SK-N-SH (cell line): ENCODE results near the gene HESX1. TPM values are rescaled to one million over a fixed set of nuclear protein-coding genes. Genes with fewer than 3 reads are reported as not detected.

ENCODE experiments used
- CTCF ChIA-PET: fragments of 300-600, 350-600 bp; formaldehyde crosslinking; extraction: SDS; loops from one replicate; lab custom pipeline; 2021; lab: Yijun Ruan, JAX
- POLR2A ChIA-PET: fragments of 350-600 bp; sonication (Branson Sonifier 250); formaldehyde crosslinking; extraction: SDS; loops from one replicate; lab custom pipeline; 2020; ENCODE audit warnings: antibody characterized with exemption, inconsistent platforms; lab: Yijun Ruan, JAX
- DNase-seq: peaks from one replicate; pipeline ENCODE4 v3.0.0; 2012
- H2AFZ ChIP-seq: fragments of 200-600 bp; sonication (generic); 2 replicates; pipeline ENCODE4 v1.8.1; 2016; ENCODE audit warnings: antibody characterized with exemption, mild to moderate bottlenecking, low read depth
- H3F3A ChIP-seq: fragments of 200-600 bp; sonication (generic); replicated peaks from 2 replicates; pipeline ENCODE3; 2016; ENCODE audit warnings: antibody characterized with exemption, mild to moderate bottlenecking; ENCODE audit not compliant: insufficient read depth
- H3K27ac ChIP-seq, 2 experiments: fragments of 200-500 bp in 1 of 2; fragments of 200-600 bp in 1 of 2; sonication (Bioruptor generic) in 1 of 2; sonication (generic), shearing (Covaris generic) in 1 of 2; 2 replicates each; pipeline versions ENCODE4 v1.5.1 to v1.6.1; 2014 to 2016; ENCODE audit warnings: low read depth in 2 of 2, inconsistent platforms in 1 of 2, low read length in 1 of 2, mild to moderate bottlenecking in 1 of 2, mixed read lengths in 1 of 2
- H3K27me3 ChIP-seq: fragments of 200-600 bp; sonication (generic), shearing (Covaris generic); 2 replicates; pipeline ENCODE4 v1.6.1; 2016; ENCODE audit warnings: mixed run types; ENCODE audit not compliant: insufficient read depth
- H3K36me3 ChIP-seq, 2 experiments: fragments of 200-500 bp in 1 of 2; fragments of 200-600 bp in 1 of 2; sonication (Bioruptor generic) in 1 of 2; sonication (generic) in 1 of 2; replicated peaks in 1 of 2; 2 replicates each; pipeline versions ENCODE3 to v1.5.1; 2014 to 2016; ENCODE audit warnings: low read length in 1 of 2, mild to moderate bottlenecking in 1 of 2; ENCODE audit not compliant: insufficient read depth in 2 of 2, control insufficient read depth in 1 of 2
- H3K4me1 ChIP-seq, 2 experiments: fragments of 200-500 bp in 1 of 2; fragments of 200-600 bp in 1 of 2; sonication (Bioruptor generic) in 1 of 2; sonication (generic), shearing (Covaris generic) in 1 of 2; 2 replicates each; pipeline versions ENCODE4 v1.5.1 to v1.6.1; 2014 to 2016; ENCODE audit warnings: low read depth in 1 of 2, low read length in 1 of 2, mixed run types in 1 of 2; ENCODE audit not compliant: insufficient read depth in 2 of 2, control insufficient read depth in 1 of 2
- H3K4me2 ChIP-seq: fragments of 200-600 bp; sonication (generic), shearing (Covaris generic); 2 replicates; pipeline ENCODE4 v1.6.1; 2017; ENCODE audit warnings: mixed run types
- H3K4me3 ChIP-seq, 2 experiments: fragments of 200-500 bp in 1 of 2; fragments of 200-600 bp in 1 of 2; sonication (Bioruptor generic) in 1 of 2; sonication (generic), shearing (Covaris generic) in 1 of 2; 2 replicates each; pipeline versions ENCODE4 v1.5.1 to v1.8.1; 2014 to 2016; ENCODE audit warnings: low read depth in 2 of 2, inconsistent platforms in 1 of 2, low read length in 1 of 2, mild to moderate bottlenecking in 1 of 2, mixed read lengths in 1 of 2, moderate library complexity in 1 of 2
- H3K79me2 ChIP-seq: fragments of 200-600 bp; sonication (generic); 2 replicates; pipeline ENCODE4 v1.8.1; 2017; ENCODE audit warnings: mild to moderate bottlenecking; ENCODE audit not compliant: insufficient read depth
- H3K9ac ChIP-seq: fragments of 200-600 bp; sonication (generic); 2 replicates; pipeline ENCODE4 v1.6.1; 2017; ENCODE audit warnings: mixed run types
- H3K9me2 ChIP-seq: fragments of 200-600 bp; sonication (generic); 2 replicates; pipeline ENCODE4 v1.6.1; 2017; ENCODE audit warnings: mixed run types
- H3K9me3 ChIP-seq: fragments of 200-600 bp; sonication (generic); 2 replicates; pipeline ENCODE4 v1.6.1; 2017; ENCODE audit warnings: mixed run types, mild to moderate bottlenecking, moderate library complexity
- H4K20me1 ChIP-seq: fragments of 200-600 bp; sonication (generic); 2 replicates; pipeline ENCODE4 v1.6.1; 2017; ENCODE audit warnings: mild to moderate bottlenecking, mixed run types; ENCODE audit not compliant: insufficient read depth
- CHD2 ChIP-seq: fragments of 150-350 bp; IDR thresholded peaks from 2 replicates; pipeline ENCODE4 v1.6.1; 2018; ENCODE audit warnings: low read length; ENCODE audit not compliant: partially characterized antibody
- ELF1 ChIP-seq: IDR thresholded peaks from 2 replicates; pipeline ENCODE4 v1.4.0; 2012
- EP300 ChIP-seq, 2 experiments: IDR thresholded peaks; 2 replicates each; pipeline versions ENCODE4 v1.4.0 to v1.6.1; 2012; ENCODE audit warnings: borderline replicate concordance in 1 of 2, low read depth in 1 of 2, low read length in 1 of 2
- FOSL2 ChIP-seq: IDR thresholded peaks from 2 replicates; pipeline ENCODE4 v1.4.0; 2012; ENCODE audit warnings: low read depth, mild to moderate bottlenecking, moderate library complexity, borderline replicate concordance
- FOXJ3 ChIP-seq: sonication (generic); formaldehyde crosslinking; IDR thresholded peaks from 2 replicates; pipeline ENCODE4 v1.5.1; 2020; ENCODE audit warnings: mild to moderate bottlenecking, missing genetic modification reagents
- FOXM1 ChIP-seq: IDR thresholded peaks from 2 replicates; pipeline ENCODE4 v1.4.0; 2012; ENCODE audit warnings: low read depth, mild to moderate bottlenecking
- GABPA ChIP-seq: IDR thresholded peaks from 2 replicates; pipeline ENCODE4 v1.4.0; 2012; ENCODE audit warnings: low read depth, mild to moderate bottlenecking
- GATA2 ChIP-seq: sonication (generic); formaldehyde crosslinking; IDR thresholded peaks from 2 replicates; pipeline ENCODE4 v1.5.0; 2020; ENCODE audit warnings: mild to moderate bottlenecking, missing genetic modification reagents
- IRF3 ChIP-seq: fragments of 150-350 bp; IDR thresholded peaks from 2 replicates; pipeline ENCODE4 v1.6.1; 2016; ENCODE audit warnings: mild to moderate bottlenecking, low read depth, low read length
- JUND ChIP-seq: IDR thresholded peaks from 2 replicates; pipeline ENCODE4 v1.4.0; 2012
- MAX ChIP-seq: IDR thresholded peaks from 2 replicates; pipeline ENCODE4 v1.4.0; 2012; ENCODE audit warnings: low read depth
- MEF2A ChIP-seq: IDR thresholded peaks from 2 replicates; pipeline ENCODE4 v1.4.0; 2012; ENCODE audit warnings: low read depth, borderline replicate concordance
- MXI1 ChIP-seq: IDR thresholded peaks from 2 replicates; pipeline ENCODE4 v1.6.1; 2012; ENCODE audit warnings: mild to moderate bottlenecking, low read depth, low read length, improper control_type of control experiment
- NFIC ChIP-seq: IDR thresholded peaks from 2 replicates; pipeline ENCODE4 v1.4.0; 2012; ENCODE audit warnings: borderline replicate concordance
- NRF1 ChIP-seq: IDR thresholded peaks from 2 replicates; pipeline ENCODE4 v1.6.1; 2012; ENCODE audit warnings: low read depth, mild to moderate bottlenecking, low read length
- PBX3 ChIP-seq: IDR thresholded peaks from 2 replicates; pipeline ENCODE4; 2012
- RAD21 ChIP-seq: IDR thresholded peaks from 2 replicates; pipeline ENCODE4 v1.6.1; 2012; ENCODE audit warnings: mild to moderate bottlenecking, low read length
- RCOR1 ChIP-seq: fragments of 150-350 bp; IDR thresholded peaks from 2 replicates; pipeline ENCODE4 v1.6.1; 2017; ENCODE audit warnings: antibody characterized with exemption, low read length
- REST ChIP-seq: IDR thresholded peaks from 2 replicates; pipeline ENCODE4 v1.6.1; 2012; ENCODE audit warnings: mild to moderate bottlenecking, low read depth, low read length, moderate library complexity
- RFX5 ChIP-seq: IDR thresholded peaks from 2 replicates; pipeline ENCODE4 v1.6.1; 2012; ENCODE audit warnings: mild to moderate bottlenecking, improper control_type of control experiment, low read length
- TAF1 ChIP-seq: IDR thresholded peaks from 2 replicates; pipeline ENCODE4 v1.6.1; 2012; ENCODE audit warnings: low read depth, mild to moderate bottlenecking, low read length, moderate library complexity, borderline replicate concordance
- TCF12 ChIP-seq: IDR thresholded peaks from 2 replicates; pipeline ENCODE4 v1.4.0; 2012
- ZBTB33 ChIP-seq: IDR thresholded peaks from 2 replicates; pipeline ENCODE4 v1.4.0; 2012; ENCODE audit warnings: low read depth, borderline replicate concordance
- WGBS: methylation state at CpG from one replicate; pipeline ENCODE4 v1.1.6; 2017; ENCODE audit warnings: low lambda C conversion rate; 5-methylcytosine and 5-hydroxymethylcytosine counted together
- polyA plus RNA-seq, 3 experiments: library from polyadenylated mRNA; depleted of rRNA; stranded (reverse); fragments of >200 nt; gene quantifications; 2 replicates each; pipeline ENCODE4 v1.2.3, GENCODE V29; 2012

HESX1 gene
- polyA plus RNA-seq, 1 of the 3 experiments (the other 2 are of a cell fraction), result 1.2 TPM

GRCh38 chr3:57151021-57151449 is 48.7 kb downstream of the HESX1 start (continued):
- TF ChIP-seq GABPA, result 0 out of 2 replicates have a peak, but pooled peaks have one; percentile 16
- TF ChIP-seq GATA2, result peak; percentile 80; the same call in 1 of the 2 replicates
- TF ChIP-seq MAX, result peak; percentile 48; the same call in 1 of the 2 replicates
- peak; percentile 98 for TF ChIP-seq TCF12
- peak; percentile 49; the same call in 1 of the 2 replicates for TF ChIP-seq MEF2A
- no peak for TF ChIP-seq NRF1
- no peak for TF ChIP-seq IRF3
- peak; percentile 88 for TF ChIP-seq FOXM1
- peak; percentile 30 for TF ChIP-seq RAD21
- TF ChIP-seq RFX5, result no peak

GRCh38 chr3:57150113-57150581 is 49.6 kb downstream of the HESX1 start:
- ChIA-PET CTCF (interaction anchor here (0.8 to 1.2 kb wide), 2 partner anchors 10 to 22 kb away, joined by 3 to 4 read pairs; no protein-coding TSS in a partner anchor), POLR2A (no interaction called here)
- peak overlapping the region in 1 of 2 experiments; percentile 29; a peak in 2 of 4 replicates for H3K4me3 ChIP-seq
- H3K9me3 ChIP-seq, result no peaks in the 10 kb centered on the region
- WGBS, result 22% methylated on average over 7 of the region's 7 CpGs
- no peaks in the 10 kb centered on the region for H3K36me3 ChIP-seq
- H3F3A ChIP-seq, result peaks cover 20% of the 10 kb centered on the region
- DNase-seq, result peak; percentile 67
- H3K79me2 ChIP-seq, result no peaks in the 10 kb centered on the region
- H3K4me1 ChIP-seq, result peaks cover 18 to 61% of the 10 kb centered on the region in 2 experiments; a peak in 3 of 4 replicates
- no peak overlapping the region for H2AFZ ChIP-seq
- peak overlapping the region; percentile 57 to 99; a peak in 3 of 4 replicates for H3K27ac ChIP-seq
- H3K4me2 ChIP-seq, result peak overlapping the region; percentile 72
- no peaks in the 10 kb centered on the region for H3K27me3 ChIP-seq
- no peaks in the 10 kb centered on the region for H3K9me2 ChIP-seq
- H4K20me1 ChIP-seq, result peaks cover 16% of the 10 kb centered on the region
- no peak overlapping the region for H3K9ac ChIP-seq
- no peak for TF ChIP-seq FOSL2
- peak; percentile 68; the same call in 1 of the 2 replicates for TF ChIP-seq NFIC
- no peak for TF ChIP-seq ELF1
- TF ChIP-seq ZBTB33, result no peak
- peak in 1 of 2 experiments; percentile 69; a peak in 2 of 4 replicates for TF ChIP-seq EP300 (IDR thresholded peaks at IDR 0.05; ENCODE audit: borderline replicate concordance in 1 of 2, low read depth in 1 of 2, low read length in 1 of 2)
- no peak for TF ChIP-seq MEF2A
- TF ChIP-seq NRF1, result no peak
- TF ChIP-seq RCOR1, result no peak; the same call in 1 of the 2 replicates
- no peak for TF ChIP-seq REST
- TF ChIP-seq MXI1, result peak; percentile 62; the same call in 1 of the 2 replicates
- no peak for TF ChIP-seq JUND
- 0 out of 2 replicates have a peak, but pooled peaks have one; percentile 2 for TF ChIP-seq TAF1
- 0 out of 2 replicates have a peak, but pooled peaks have one; percentile 2 for TF ChIP-seq RAD21
- TF ChIP-seq GABPA, result no peak
- 0 out of 2 replicates have a peak, but pooled peaks have one; percentile 28 for TF ChIP-seq MAX
- TF ChIP-seq FOXJ3 (CRISPR knock-in tag), result no peak
- TF ChIP-seq CHD2, result peak; percentile 10
- peak; percentile 52 for TF ChIP-seq PBX3
